ENCODE measurements around the gene PRRG3. TPM values are rescaled to one million over a fixed set of nuclear protein-coding genes. Genes with fewer than 3 reads are reported as not detected.

Gene PRRG3
- total and polyA plus RNA-seq, 9 donors = 0.34 to 9.2 (median 2.7) TPM

GRCh38 chrX:151745651-151746050 is 50.4 kb downstream of the PRRG3 start:
- intact Hi-C loops (cut with DNase I) = no loop called here
- no peaks in the 10 kb centered on the region for H3K9me3 ChIP-seq
- H3K27me3 ChIP-seq = no peaks in the 10 kb centered on the region
- 63 to 68% (median 65%) methylated on average over 6 of the region's 6 CpGs for WGBS, 3 donors
- no peak for DNase-seq
- TF ChIP-seq, protein P1, sequence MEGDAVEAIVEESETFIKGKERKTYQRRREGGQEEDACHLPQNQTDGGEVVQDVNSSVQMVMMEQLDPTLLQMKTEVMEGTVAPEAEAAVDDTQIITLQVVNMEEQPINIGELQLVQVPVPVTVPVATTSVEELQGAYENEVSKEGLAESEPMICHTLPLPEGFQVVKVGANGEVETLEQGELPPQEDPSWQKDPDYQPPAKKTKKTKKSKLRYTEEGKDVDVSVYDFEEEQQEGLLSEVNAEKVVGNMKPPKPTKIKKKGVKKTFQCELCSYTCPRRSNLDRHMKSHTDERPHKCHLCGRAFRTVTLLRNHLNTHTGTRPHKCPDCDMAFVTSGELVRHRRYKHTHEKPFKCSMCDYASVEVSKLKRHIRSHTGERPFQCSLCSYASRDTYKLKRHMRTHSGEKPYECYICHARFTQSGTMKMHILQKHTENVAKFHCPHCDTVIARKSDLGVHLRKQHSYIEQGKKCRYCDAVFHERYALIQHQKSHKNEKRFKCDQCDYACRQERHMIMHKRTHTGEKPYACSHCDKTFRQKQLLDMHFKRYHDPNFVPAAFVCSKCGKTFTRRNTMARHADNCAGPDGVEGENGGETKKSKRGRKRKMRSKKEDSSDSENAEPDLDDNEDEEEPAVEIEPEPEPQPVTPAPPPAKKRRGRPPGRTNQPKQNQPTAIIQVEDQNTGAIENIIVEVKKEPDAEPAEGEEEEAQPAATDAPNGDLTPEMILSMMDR (IDR thresholded peaks at IDR 0.05) = no peak
- TF ChIP-seq EP300 (IDR thresholded peaks at IDR 0.05) (no peak), POLR2A (IDR thresholded peaks at IDR 0.05) (no peak)
- no peak overlapping the region for H3K27ac ChIP-seq
- no peak overlapping the region for H3K4me3 ChIP-seq
- H3K36me3 ChIP-seq = no peaks in the 10 kb centered on the region
- no peaks in the 10 kb centered on the region for H3K4me1 ChIP-seq (ENCODE audit: insufficient read depth)

DNA sequence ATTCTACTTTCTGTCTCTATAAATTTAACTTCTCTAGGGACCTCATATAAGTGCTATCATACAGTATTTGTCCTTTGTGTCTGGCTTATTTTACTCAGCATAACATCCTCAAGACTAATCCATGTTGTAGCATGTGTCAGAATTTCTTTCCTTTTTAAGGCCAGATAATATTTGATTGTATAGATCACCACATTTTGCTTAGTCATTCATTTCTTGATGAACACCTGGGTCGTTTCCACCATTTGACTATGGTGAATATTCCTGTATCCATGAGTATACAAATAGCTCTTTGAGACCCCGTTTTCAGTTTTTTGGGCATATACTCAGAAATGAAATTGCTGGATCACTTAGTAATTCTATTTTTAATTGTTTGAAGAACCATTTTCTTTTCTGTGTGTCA is 51.2 kb downstream of the PRRG3 start:
- intact Hi-C loops (cut with DNase I) = no loop called here
- no peak for DNase-seq
- 45 to 52% (median 47%) methylated on average over 2 of the region's 2 CpGs for WGBS, 3 donors

DNA sequence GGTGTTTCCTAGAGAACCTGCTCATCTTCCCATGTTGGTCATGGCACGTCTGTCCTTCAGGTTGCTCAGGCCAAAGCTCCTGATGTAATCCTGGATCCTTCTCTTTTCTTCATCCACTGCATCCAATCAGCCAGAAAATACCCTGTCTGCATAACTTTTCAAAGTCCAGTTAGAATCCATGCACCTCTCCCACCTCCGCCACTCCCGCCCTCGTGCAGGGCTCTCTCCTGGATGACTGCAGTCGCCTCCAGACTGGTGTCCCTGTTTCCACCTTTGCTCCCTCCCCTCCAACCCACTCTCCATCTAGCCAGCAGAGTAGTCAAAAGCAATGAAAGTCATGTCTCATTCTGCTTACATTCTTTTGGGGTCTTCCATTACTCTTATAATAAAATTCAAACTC is 55.3 kb downstream of the PRRG3 start:
- intact Hi-C loops (cut with DNase I) = no loop called here
- Histone ChIP-seq H3K9me3 (no peaks in the 10 kb centered on the region), H3K36me3 (no peaks in the 10 kb centered on the region), H3K4me3 (no peak overlapping the region), H3K4me1 (ENCODE audit: insufficient read depth) (no peaks in the 10 kb centered on the region), H3K27me3 (no peaks in the 10 kb centered on the region), H3K27ac (no peak overlapping the region)
- TF ChIP-seq, protein P1 (IDR thresholded peaks at IDR 0.05) = no peak
- TF ChIP-seq POLR2A (IDR thresholded peaks at IDR 0.05) (no peak), EP300 (IDR thresholded peaks at IDR 0.05) (no peak)
- WGBS, 3 donors = 83 to 86% (median 84%) methylated on average over 5 of the region's 5 CpGs
- no peak for DNase-seq

More for the DNA sequence above, 51.2 kb downstream of the PRRG3 start:
- H3K36me3 ChIP-seq = no peaks in the 10 kb centered on the region
- H3K4me1 ChIP-seq (ENCODE audit: insufficient read depth) = no peaks in the 10 kb centered on the region
- no peak for TF ChIP-seq POLR2A (IDR thresholded peaks at IDR 0.05)
- TF ChIP-seq EP300 (IDR thresholded peaks at IDR 0.05) = no peak
- TF ChIP-seq, protein P1 (IDR thresholded peaks at IDR 0.05) = no peak
- H3K27ac ChIP-seq = no peak overlapping the region
- H3K27me3 ChIP-seq = no peaks in the 10 kb centered on the region
- no peak overlapping the region for H3K4me3 ChIP-seq
- H3K9me3 ChIP-seq = no peaks in the 10 kb centered on the region

GRCh38 chrX:151752847-151753246 is 57.6 kb downstream of the PRRG3 start:
- intact Hi-C loops (cut with DNase I) = no loop called here
- 65 to 80% (median 76%) methylated on average over 5 of the region's 5 CpGs for WGBS, 3 donors
- no peak overlapping the region for H3K4me3 ChIP-seq
- H3K27me3 ChIP-seq = no peaks in the 10 kb centered on the region
- no peaks in the 10 kb centered on the region for H3K4me1 ChIP-seq (ENCODE audit: insufficient read depth)
- no peak overlapping the region for H3K27ac ChIP-seq
- no peak for DNase-seq
- no peaks in the 10 kb centered on the region for H3K36me3 ChIP-seq
- TF ChIP-seq, protein P1 (IDR thresholded peaks at IDR 0.05) = no peak
- TF ChIP-seq POLR2A (IDR thresholded peaks at IDR 0.05) (no peak), EP300 (IDR thresholded peaks at IDR 0.05) (no peak)
- H3K9me3 ChIP-seq = no peaks in the 10 kb centered on the region

Measured in ovary (tissue), 9 donors.